ENCODE measurements around the gene SYNDIG1L.

Gene SYNDIG1L

GRCh38 chr14:74368026-74368425, 58.0 kb downstream of the SYNDIG1L start:
- no peaks in the 10 kb centered on the region for H3K9me2 ChIP-seq (replicated peaks; ENCODE audit: insufficient read depth, low read length)
- H3K4me3 ChIP-seq (ENCODE audit: low read length) = no peak overlapping the region
- H3K9ac ChIP-seq (ENCODE audit: low read length) = no peak overlapping the region
- no peaks in the 10 kb centered on the region for H3K79me2 ChIP-seq (ENCODE audit: low read length)
- no peaks in the 10 kb centered on the region for H3F3A ChIP-seq (ENCODE audit: insufficient read depth, low read length)
- H3K4me1 ChIP-seq (ENCODE audit: low read length) = no peaks in the 10 kb centered on the region
- H3K27ac ChIP-seq (ENCODE audit: low read length) = no peak overlapping the region
- DNase-seq = no peak
- no peak overlapping the region for H2AFZ ChIP-seq (ENCODE audit: low read length)
- no peaks in the 10 kb centered on the region for H3K36me3 ChIP-seq (replicated peaks; ENCODE audit: insufficient read depth, low read length)
- H3K27me3 ChIP-seq (replicated peaks; ENCODE audit: insufficient read depth, low read length) = no peaks in the 10 kb centered on the region
- no peaks in the 10 kb centered on the region for H4K20me1 ChIP-seq (ENCODE audit: insufficient read depth, low read length)
- TF ChIP-seq EZH2 (optimal IDR thresholded peaks at IDR 0.05; ENCODE audit: low read depth, low read length) = no peak
- no peak for TF ChIP-seq EZH2phosphoT487 (IDR thresholded peaks at IDR 0.05; ENCODE audit: low read length)
- TF ChIP-seq CTCF (IDR thresholded peaks at IDR 0.05; ENCODE audit: low read length) = no peak
- H3K9me3 ChIP-seq (replicated peaks; ENCODE audit: insufficient read depth, low read length) = no peaks in the 10 kb centered on the region
- no peak overlapping the region for H3K4me2 ChIP-seq (ENCODE audit: low read depth, low read length)

DNA sequence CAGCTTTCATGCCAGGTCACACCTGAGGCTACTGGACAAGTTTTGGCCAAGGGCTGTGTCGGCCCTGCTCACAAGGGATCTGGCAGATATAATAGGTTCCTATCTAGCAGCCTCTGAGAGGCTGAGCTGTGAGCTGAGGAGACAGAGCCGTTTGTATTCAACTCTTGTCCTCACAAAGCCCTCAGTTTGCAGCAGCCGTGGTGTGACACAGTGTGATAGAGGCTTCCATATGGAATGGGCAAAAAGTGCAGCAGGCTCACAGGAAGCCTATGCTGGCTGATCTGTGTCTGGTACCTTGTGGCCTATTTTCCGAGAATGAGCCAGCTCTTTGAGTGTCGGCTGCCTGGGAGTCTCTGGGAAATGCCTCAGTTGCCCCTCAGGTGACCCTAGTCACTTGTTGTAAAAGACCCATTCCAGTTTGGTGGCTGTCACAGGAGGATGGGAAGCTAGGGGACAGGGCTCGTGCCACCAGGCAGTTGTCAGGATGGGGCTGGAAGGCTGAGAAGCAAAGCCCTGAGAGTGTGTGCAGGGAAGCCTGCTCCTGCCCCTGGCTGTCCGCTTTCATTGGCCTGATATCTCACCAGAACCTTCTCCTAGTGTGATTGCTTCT, 61.6 kb downstream of the SYNDIG1L start:
- H3K36me3 ChIP-seq (replicated peaks; ENCODE audit: insufficient read depth, low read length) = no peaks in the 10 kb centered on the region
- no peak for DNase-seq
- H3K9me2 ChIP-seq (replicated peaks; ENCODE audit: insufficient read depth, low read length) = no peaks in the 10 kb centered on the region
- no peaks in the 10 kb centered on the region for H3K9me3 ChIP-seq (replicated peaks; ENCODE audit: insufficient read depth, low read length)
- no peaks in the 10 kb centered on the region for H3F3A ChIP-seq (ENCODE audit: insufficient read depth, low read length)
- no peaks in the 10 kb centered on the region for H3K27me3 ChIP-seq (replicated peaks; ENCODE audit: insufficient read depth, low read length)
- H3K9ac ChIP-seq (ENCODE audit: low read length) = no peak overlapping the region
- H2AFZ ChIP-seq (ENCODE audit: low read length) = no peak overlapping the region
- no peak overlapping the region for H3K4me3 ChIP-seq (ENCODE audit: low read length)
- no peaks in the 10 kb centered on the region for H4K20me1 ChIP-seq (ENCODE audit: insufficient read depth, low read length)
- H3K79me2 ChIP-seq (ENCODE audit: low read length) = no peaks in the 10 kb centered on the region
- no peaks in the 10 kb centered on the region for H3K4me1 ChIP-seq (ENCODE audit: low read length)
- no peak for TF ChIP-seq EZH2phosphoT487 (IDR thresholded peaks at IDR 0.05; ENCODE audit: low read length)
- TF ChIP-seq EZH2 (optimal IDR thresholded peaks at IDR 0.05; ENCODE audit: low read depth, low read length) = no peak
- TF ChIP-seq CTCF (IDR thresholded peaks at IDR 0.05; ENCODE audit: low read length) = no peak
- no peak overlapping the region for H3K4me2 ChIP-seq (ENCODE audit: low read depth, low read length)
- H3K27ac ChIP-seq (ENCODE audit: low read length) = no peak overlapping the region

DNA sequence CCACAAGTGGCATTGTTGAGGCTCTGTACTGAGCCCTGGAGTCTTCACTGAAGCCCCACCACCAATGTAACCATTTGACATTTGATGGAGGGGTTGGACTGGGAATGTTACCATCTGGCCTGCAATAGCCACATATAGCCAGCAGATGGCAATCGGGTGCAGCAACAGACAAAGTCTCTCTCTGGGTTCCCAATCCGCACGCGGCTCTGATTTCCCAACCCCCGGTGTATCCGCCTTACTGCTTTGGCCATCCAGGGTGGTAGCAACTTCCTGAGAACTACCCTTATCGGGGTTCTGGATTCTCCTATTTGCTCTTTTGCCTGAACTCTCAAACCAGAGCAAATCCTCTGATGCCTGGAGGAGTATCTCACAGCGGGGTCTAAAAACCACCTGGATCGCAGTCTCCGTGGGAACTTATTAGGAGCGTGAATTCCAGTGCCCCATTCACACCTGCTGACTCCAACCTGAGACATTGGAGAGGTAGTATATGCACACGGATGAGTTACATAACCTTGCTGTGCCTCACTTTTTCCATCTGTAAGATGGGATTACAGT, 63.6 kb downstream of the SYNDIG1L start:
- DNase-seq = peak; percentile 27
- Histone ChIP-seq H3K4me1 (ENCODE audit: low read length) (no peaks in the 10 kb centered on the region), H3F3A (ENCODE audit: insufficient read depth, low read length) (no peaks in the 10 kb centered on the region), H4K20me1 (ENCODE audit: insufficient read depth, low read length) (no peaks in the 10 kb centered on the region), H3K9me3 (replicated peaks; ENCODE audit: insufficient read depth, low read length) (no peaks in the 10 kb centered on the region), H3K27me3 (replicated peaks; ENCODE audit: insufficient read depth, low read length) (no peaks in the 10 kb centered on the region), H3K9ac (ENCODE audit: low read length) (no peak overlapping the region), H3K4me2 (ENCODE audit: low read depth, low read length) (no peak overlapping the region), H3K9me2 (replicated peaks; ENCODE audit: insufficient read depth, low read length) (no peaks in the 10 kb centered on the region), H2AFZ (ENCODE audit: low read length) (no peak overlapping the region), H3K36me3 (replicated peaks; ENCODE audit: insufficient read depth, low read length) (no peaks in the 10 kb centered on the region), H3K27ac (ENCODE audit: low read length) (no peak overlapping the region), H3K4me3 (ENCODE audit: low read length) (no peak overlapping the region), H3K79me2 (ENCODE audit: low read length) (no peaks in the 10 kb centered on the region)
- peak; percentile 69 for TF ChIP-seq CTCF (IDR thresholded peaks at IDR 0.05; ENCODE audit: low read length)
- no peak for TF ChIP-seq EZH2phosphoT487 (IDR thresholded peaks at IDR 0.05; ENCODE audit: low read length)
- TF ChIP-seq EZH2 (optimal IDR thresholded peaks at IDR 0.05; ENCODE audit: low read depth, low read length) = no peak
